NCI-H345 treated with DMSO at 0.1 percent for 48 hours (cell line): Measurements from ENCODE around the gene SGCA.

Experiments
- DNase-seq: peaks from one replicate; lab custom pipeline; 2025; ENCODE audit not compliant: unreplicated experiment; lab: John Stamatoyannopoulos, UW

Gene SGCA

GRCh38 chr17:50181591-50182560, 16.1 kb downstream of the SGCA start:
- no peak for DNase-seq

- no peak for DNase-seq
These were observed 17.1 kb downstream of the SGCA start for GRCh38 chr17:50182783-50183420.

GRCh38 chr17:50183421-50183994, 17.7 kb downstream of the SGCA start:
- DNase-seq: no peak

GRCh38 chr17:50184064-50184463, 18.3 kb downstream of the SGCA start:
- DNase-seq: no peak

GRCh38 chr17:50184611-50185398, 19.0 kb downstream of the SGCA start:
- no peak for DNase-seq

- no peak for DNase-seq
These were observed 20.0 kb downstream of the SGCA start for GRCh38 chr17:50185631-50186471.

GRCh38 chr17:50186661-50187393, 21.0 kb downstream of the SGCA start:
- no peak for DNase-seq

- DNase-seq: no peak
These were observed 21.6 kb downstream of the SGCA start for GRCh38 chr17:50187394-50187725.

- no peak for DNase-seq
These were observed 22.1 kb downstream of the SGCA start for GRCh38 chr17:50187751-50188530.

GRCh38 chr17:50188531-50188920, 22.7 kb downstream of the SGCA start:
- DNase-seq: no peak

GRCh38 chr17:50188921-50189549, 23.2 kb downstream of the SGCA start:
- DNase-seq: no peak

- DNase-seq: no peak
These were observed 23.9 kb downstream of the SGCA start for GRCh38 chr17:50189550-50190292.

- no peak for DNase-seq
These were observed 24.4 kb downstream of the SGCA start for GRCh38 chr17:50190293-50190602.

GRCh38 chr17:50190603-50191358, 25.0 kb downstream of the SGCA start:
- no peak for DNase-seq

GRCh38 chr17:50191359-50192143, 25.7 kb downstream of the SGCA start:
- no peak for DNase-seq

GRCh38 chr17:50192144-50192617, 26.4 kb downstream of the SGCA start:
- DNase-seq: no peak
